ENCODE measurements around the gene ISOC1. TPM values are rescaled to one million over a fixed set of nuclear protein-coding genes. Genes with fewer than 3 reads are reported as not detected.

ISOC1 gene
- total RNA-seq, 1 experiment from 2014 or later: 12.8 TPM

DNA sequence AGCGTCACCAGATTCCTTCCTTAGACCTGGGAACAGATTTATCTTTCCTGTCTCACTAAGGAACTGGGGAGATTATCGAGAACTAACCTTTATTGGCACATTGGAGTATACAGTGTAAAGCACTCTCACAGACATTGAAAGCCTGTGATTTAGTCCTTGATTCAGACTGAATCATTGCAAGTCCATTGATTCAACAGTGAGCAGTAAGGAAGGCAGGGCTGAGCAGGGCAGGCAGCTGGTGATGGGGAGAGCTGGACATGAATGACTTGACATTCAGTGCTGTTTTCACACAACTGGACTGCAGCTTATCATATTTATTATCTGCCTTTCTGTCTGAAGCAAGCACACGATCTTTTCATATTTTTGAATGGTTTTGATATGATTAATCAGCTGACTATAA, 16.2 kb downstream of the ISOC1 start:
- POLR2A ChIA-PET: interaction anchor here (0.6 to 1.8 kb wide), 3 partner anchors 16 to 699 kb away, joined by 3 to 5 read pairs (median 3); partner anchors contain the start of gene ISOC1
- no peak for DNase-seq (ENCODE audit: unreplicated experiment)
- Mint-ChIP-seq H3K9me3 (ENCODE audit: unreplicated experiment) (no peaks in the 10 kb centered on the region), H3K36me3 (ENCODE audit: insufficient read depth, unreplicated experiment) (peaks cover 13% of the 10 kb centered on the region), H3K27ac (ENCODE audit: low read depth, unreplicated experiment) (no peak overlapping the region), H3K27me3 (ENCODE audit: insufficient read depth, unreplicated experiment) (no peaks in the 10 kb centered on the region), H3K4me3 (ENCODE audit: unreplicated experiment) (no peak overlapping the region), H3K4me1 (ENCODE audit: insufficient read depth, unreplicated experiment) (no peaks in the 10 kb centered on the region)
- CTCF ChIA-PET: interaction anchor here (0.6 to 3.6 kb wide), 12 partner anchors 9 to 660 kb away, joined by 3 to 16 read pairs (median 4); partner anchors contain the start of gene ISOC1
- TF ChIP-seq, protein P1, sequence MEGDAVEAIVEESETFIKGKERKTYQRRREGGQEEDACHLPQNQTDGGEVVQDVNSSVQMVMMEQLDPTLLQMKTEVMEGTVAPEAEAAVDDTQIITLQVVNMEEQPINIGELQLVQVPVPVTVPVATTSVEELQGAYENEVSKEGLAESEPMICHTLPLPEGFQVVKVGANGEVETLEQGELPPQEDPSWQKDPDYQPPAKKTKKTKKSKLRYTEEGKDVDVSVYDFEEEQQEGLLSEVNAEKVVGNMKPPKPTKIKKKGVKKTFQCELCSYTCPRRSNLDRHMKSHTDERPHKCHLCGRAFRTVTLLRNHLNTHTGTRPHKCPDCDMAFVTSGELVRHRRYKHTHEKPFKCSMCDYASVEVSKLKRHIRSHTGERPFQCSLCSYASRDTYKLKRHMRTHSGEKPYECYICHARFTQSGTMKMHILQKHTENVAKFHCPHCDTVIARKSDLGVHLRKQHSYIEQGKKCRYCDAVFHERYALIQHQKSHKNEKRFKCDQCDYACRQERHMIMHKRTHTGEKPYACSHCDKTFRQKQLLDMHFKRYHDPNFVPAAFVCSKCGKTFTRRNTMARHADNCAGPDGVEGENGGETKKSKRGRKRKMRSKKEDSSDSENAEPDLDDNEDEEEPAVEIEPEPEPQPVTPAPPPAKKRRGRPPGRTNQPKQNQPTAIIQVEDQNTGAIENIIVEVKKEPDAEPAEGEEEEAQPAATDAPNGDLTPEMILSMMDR (IDR thresholded peaks at IDR 0.05; ENCODE audit: unreplicated experiment): no peak
- no TSS peak for BruUV-seq (replicated peaks)
- intact Hi-C loops (cut with micrococcal nuclease): no loop called here

DNA sequence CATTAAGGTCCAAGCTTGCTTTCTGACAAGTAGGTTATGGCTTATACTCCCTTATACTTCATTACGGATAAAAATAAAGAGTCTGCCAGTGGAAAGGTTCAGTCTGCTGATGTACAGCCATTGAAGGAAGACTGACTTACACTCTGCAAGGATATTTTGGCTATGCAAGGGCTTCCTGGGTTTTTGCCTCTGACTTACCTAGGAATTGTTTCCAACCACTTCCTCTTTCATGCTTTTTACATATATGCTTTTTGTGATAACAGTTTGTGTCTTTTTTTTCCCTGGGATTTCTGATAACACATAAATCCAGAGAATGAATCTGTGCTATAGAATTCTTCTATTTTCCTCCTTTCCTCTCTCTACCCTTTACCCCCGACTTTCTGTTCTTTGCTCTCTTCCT, 16.8 kb downstream of the ISOC1 start:
- Mint-ChIP-seq H3K4me1 (ENCODE audit: insufficient read depth, unreplicated experiment) (no peaks in the 10 kb centered on the region), H3K36me3 (ENCODE audit: insufficient read depth, unreplicated experiment) (peaks cover 8% of the 10 kb centered on the region), H3K27me3 (ENCODE audit: insufficient read depth, unreplicated experiment) (no peaks in the 10 kb centered on the region), H3K9me3 (ENCODE audit: unreplicated experiment) (no peaks in the 10 kb centered on the region), H3K4me3 (ENCODE audit: unreplicated experiment) (no peak overlapping the region), H3K27ac (ENCODE audit: low read depth, unreplicated experiment) (no peak overlapping the region)
- ChIA-PET CTCF (interaction anchor here (0.6 to 3.6 kb wide), 12 partner anchors 8 to 988 kb away, joined by 3 to 16 read pairs (median 4); partner anchors contain the start of gene ISOC1), POLR2A (interaction anchor here (1.8 kb wide), 1 partner anchor 17 kb away, joined by 5 read pairs; the partner anchor contains the start of gene ISOC1)
- TF ChIP-seq, protein P1 (IDR thresholded peaks at IDR 0.05; ENCODE audit: unreplicated experiment): no peak
- intact Hi-C loops (cut with micrococcal nuclease): no loop called here
- no TSS peak for BruUV-seq (replicated peaks)
- DNase-seq (ENCODE audit: unreplicated experiment): no peak

DNA sequence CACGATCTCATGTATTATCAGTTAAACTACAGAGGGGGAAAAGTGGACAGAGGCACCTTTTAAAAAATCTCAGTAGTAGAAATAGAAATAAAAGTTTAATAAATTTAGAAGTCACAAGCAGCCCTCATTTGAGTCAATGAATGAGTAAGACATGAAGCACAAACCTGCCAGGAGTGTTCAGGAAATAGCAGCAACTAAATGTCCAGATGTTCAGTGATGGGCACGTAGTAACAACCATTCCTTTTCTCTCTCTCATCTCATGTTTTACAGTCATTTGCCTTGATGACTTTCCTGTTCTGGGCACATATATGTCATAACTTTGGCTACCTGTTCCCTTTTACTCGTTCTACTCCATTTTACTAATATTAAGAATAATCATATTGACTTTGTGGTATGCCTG, 17.7 kb downstream of the ISOC1 start:
- Mint-ChIP-seq H3K9me3 (ENCODE audit: unreplicated experiment) (no peaks in the 10 kb centered on the region), H3K4me3 (ENCODE audit: unreplicated experiment) (no peak overlapping the region), H3K27me3 (ENCODE audit: insufficient read depth, unreplicated experiment) (no peaks in the 10 kb centered on the region), H3K4me1 (ENCODE audit: insufficient read depth, unreplicated experiment) (no peaks in the 10 kb centered on the region), H3K27ac (ENCODE audit: low read depth, unreplicated experiment) (no peak overlapping the region), H3K36me3 (ENCODE audit: insufficient read depth, unreplicated experiment) (no peaks in the 10 kb centered on the region)
- intact Hi-C loops (cut with micrococcal nuclease): no loop called here
- no TSS peak for BruUV-seq (replicated peaks)
- TF ChIP-seq, protein P1 (IDR thresholded peaks at IDR 0.05; ENCODE audit: unreplicated experiment): no peak
- CTCF ChIA-PET: interaction anchor here (0.6 to 3.6 kb wide), 8 partner anchors 14 to 987 kb away, joined by 3 to 16 read pairs (median 4); partner anchors contain the start of gene ISOC1
- POLR2A ChIA-PET: interaction anchor here (0.5 to 1.3 kb wide), 3 partner anchors 11 to 28 kb away, joined by 3 read pairs; no protein-coding TSS in a partner anchor
- DNase-seq (ENCODE audit: unreplicated experiment): no peak

DNA sequence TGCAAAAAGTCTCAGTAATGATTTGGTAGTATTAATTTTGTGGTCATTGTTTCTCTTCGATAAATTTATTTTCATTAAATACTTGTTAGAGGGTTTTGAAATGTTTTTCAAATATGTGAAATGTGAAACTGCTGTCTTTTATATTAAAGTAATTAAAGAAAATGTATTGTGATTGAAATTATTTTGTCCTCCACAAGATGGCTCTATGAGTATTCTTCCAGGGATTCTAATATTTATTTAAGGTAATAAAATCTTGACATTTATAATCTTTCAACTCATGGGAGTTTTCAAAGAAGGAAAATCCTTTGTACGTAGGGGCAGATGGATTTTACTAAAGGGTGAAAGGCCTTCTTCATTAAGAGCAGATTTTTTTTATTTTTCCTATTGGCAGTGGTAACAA, 19.3 kb downstream of the ISOC1 start:
- intact Hi-C loops (cut with micrococcal nuclease): no loop called here
- DNase-seq (ENCODE audit: unreplicated experiment): no peak
- no peak overlapping the region for H3K27ac Mint-ChIP-seq (ENCODE audit: low read depth, unreplicated experiment)
- TF ChIP-seq, protein P1 (IDR thresholded peaks at IDR 0.05; ENCODE audit: unreplicated experiment): no peak
- no peaks in the 10 kb centered on the region for H3K36me3 Mint-ChIP-seq (ENCODE audit: insufficient read depth, unreplicated experiment)
- H3K9me3 Mint-ChIP-seq (ENCODE audit: unreplicated experiment): no peaks in the 10 kb centered on the region
- BruUV-seq (replicated peaks): no TSS peak
- no peaks in the 10 kb centered on the region for H3K4me1 Mint-ChIP-seq (ENCODE audit: insufficient read depth, unreplicated experiment)
- H3K27me3 Mint-ChIP-seq (ENCODE audit: insufficient read depth, unreplicated experiment): no peaks in the 10 kb centered on the region
- no peak overlapping the region for H3K4me3 Mint-ChIP-seq (ENCODE audit: unreplicated experiment)
- ChIA-PET CTCF (interaction anchor here (0.6 to 4.2 kb wide), 5 partner anchors 12 to 749 kb away, joined by 3 to 39 read pairs (median 3); no protein-coding TSS in a partner anchor), POLR2A (no interaction called here)

All from MCF 10A (cell line).